NCI-H446 (cell line): Measurements from ENCODE around the gene HOXC11.

Experiments
- DNase-seq, 2 experiments: peaks; one replicate each; lab custom pipeline; 2025; lab: John Stamatoyannopoulos, UW

Gene HOXC11

DNA sequence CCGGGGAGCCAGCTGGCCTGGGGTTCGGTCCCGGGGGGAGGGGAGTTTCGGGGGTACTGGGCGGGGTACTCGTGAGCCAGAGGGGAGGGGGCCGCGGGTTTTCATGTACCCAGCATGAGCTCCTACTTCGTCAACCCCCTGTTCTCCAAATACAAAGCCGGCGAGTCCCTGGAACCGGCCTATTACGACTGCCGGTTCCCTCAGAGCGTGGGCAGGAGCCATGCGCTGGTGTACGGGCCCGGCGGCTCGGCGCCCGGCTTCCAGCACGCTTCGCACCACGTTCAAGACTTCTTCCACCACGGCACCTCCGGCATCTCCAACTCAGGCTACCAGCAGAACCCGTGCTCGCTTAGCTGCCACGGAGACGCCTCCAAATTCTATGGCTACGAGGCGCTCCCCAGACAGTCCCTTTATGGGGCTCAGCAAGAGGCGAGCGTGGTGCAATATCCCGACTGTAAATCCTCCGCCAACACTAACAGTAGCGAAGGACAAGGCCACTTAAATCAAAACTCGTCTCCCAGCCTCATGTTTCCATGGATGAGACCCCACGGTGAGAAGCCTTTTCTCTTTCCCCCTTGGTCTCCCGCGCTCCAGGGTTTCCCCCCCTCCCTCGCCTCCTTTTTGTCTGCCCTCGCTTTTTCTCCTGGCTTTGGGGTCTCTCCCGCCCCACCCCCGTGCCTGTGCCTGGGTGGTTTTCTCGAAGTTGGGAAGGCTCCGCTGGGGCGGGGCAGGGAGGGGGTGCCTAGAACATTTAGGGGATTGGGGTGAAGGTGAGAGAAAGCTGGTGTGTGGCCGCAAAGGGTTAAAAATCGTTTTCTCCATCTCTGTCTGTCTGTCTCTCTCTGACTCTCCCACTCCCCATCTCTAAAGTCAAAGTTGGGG, 36.5 kb downstream of the HOXC11 start:
- DNase-seq: peak in 1 of 2 experiments; percentile 15

GRCh38 chr12:54010053-54010971, 37.4 kb downstream of the HOXC11 start:
- no peak for DNase-seq

DNA sequence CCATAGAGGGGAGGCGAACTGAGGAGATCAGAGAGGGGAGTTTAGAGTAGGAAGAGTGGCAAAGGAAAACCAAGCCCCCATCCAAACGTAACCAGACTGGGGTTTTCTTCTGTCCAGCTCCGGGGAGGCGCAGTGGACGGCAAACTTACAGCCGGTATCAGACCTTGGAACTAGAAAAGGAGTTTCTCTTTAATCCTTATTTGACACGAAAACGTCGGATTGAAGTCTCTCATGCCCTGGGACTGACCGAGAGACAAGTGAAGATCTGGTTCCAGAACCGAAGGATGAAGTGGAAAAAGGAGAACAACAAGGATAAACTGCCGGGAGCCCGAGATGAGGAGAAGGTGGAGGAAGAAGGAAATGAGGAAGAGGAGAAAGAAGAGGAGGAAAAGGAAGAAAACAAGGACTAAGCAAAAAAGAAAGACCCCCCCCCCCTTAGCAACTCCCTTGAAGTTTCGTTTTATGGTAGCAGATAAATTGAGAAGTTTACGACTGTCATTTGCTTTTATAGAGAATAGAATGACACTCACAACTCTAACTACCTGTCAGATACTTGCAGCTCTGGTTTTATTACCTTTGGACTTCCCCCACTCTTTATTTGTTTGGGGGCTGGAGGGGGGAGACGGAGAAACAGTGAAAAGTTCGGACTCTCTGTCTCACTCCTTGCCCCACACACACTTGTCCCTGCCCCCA, 38.2 kb downstream of the HOXC11 start:
- DNase-seq: no peak

GRCh38 chr12:54011665-54012532, 39.0 kb downstream of the HOXC11 start:
- no peak for DNase-seq

- DNase-seq: no peak
These were observed 39.9 kb downstream of the HOXC11 start for GRCh38 chr12:54012631-54013409.

DNA sequence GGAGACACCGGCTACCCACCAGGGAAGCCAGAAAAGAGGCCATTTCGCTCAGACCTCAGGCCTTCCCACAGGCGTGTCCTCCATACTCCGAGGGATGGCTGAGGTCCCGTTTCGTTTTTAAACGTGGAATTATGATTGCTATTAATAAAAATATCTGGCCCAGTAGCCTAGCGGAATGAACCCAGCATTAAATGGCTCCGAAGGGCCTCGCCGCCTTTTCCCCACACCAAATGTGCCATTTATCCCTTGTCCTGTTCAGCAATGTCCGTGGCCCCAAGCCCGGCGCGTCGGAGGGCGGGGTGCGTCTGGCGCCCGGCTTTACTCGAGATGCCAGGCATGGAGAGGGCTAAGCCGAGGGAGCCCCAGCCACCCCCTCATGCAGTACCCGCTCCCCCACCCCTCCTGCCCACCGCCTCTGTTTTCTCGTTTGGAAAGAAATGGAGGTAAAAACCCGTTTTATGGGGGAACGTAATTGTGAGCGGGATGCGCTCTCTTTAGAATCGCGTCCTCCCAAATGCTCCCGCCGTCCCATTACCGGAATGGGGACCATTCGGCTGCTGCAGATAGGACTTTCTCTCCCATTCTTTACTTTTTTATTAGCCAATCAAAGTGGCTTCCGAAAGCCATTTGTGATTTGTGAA, 41.6 kb downstream of the HOXC11 start:
- no peak for DNase-seq

DNA sequence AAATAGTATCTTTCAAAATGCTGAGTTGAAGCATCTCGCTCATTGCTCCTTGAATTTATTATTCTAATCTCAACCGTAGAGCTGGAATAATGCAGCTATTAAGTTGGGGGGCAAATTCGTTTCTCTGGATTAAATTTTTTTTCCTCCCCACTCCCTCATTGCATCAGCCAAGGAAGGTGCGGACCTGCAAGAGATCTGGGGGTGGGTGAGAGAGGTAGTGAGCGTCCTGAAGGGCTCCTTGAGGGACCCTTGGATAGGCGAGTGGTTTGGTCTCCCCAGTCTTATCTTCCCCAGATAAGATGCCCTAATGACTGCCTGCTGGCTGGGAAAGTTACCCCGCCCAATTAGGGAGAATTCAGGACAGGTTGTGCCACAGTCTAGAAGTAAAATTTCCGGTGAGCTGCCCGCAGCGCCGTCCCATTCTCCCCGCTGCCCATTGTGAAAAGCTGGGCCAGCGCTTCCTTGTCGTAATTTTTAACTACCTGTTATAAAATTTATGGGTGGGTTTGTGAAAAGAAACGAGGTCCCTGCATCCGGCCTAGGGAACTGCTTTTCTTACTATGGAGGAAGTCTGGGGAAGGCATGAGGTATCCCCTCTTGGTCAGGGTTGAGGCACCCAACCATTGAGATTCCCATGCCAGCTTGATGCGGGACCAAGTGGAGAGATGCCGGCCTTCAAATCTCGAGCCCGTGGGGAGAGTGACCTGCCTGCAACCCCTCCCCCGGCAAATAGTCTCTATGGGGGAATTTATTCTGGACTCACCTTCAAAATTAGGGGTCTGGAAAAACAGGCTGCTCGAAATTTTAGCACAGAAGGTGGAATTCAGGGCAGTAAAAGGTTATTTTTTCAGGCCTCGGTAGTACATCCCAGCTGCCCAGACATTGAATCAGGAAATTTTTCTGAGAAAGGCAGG, 42.3 kb downstream of the HOXC11 start:
- DNase-seq: no peak

GRCh38 chr12:54016051-54016450, 43.1 kb downstream of the HOXC11 start:
- DNase-seq: no peak

DNA sequence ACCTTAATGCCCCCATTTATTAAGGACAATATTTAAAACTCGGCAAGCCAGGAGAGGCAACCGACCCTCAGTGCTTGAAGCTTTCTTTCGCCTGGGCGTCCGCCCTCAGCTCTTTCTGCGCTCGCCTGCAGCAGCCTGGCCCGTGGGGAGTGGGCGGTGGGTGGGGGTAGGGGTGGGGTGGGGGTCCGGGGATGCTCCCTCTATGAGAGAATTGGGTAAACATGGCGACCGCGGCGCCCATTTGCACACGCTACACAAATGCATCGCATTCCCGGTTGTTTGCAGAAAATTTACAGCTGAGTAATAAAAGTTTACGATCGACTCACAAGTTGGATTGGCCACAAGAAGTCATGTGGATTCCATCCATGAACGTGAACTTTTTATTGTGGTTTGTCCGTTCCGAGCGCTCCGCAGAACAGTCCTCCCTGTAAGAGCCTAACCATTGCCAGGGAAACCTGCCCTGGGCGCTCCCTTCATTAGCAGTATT, 43.6 kb downstream of the HOXC11 start:
- peak; percentile 25 to 67 for DNase-seq

- peak; percentile 71 to 79 for DNase-seq
These were observed 44.3 kb downstream of the HOXC11 start for GRCh38 chr12:54017027-54017788.

DNA sequence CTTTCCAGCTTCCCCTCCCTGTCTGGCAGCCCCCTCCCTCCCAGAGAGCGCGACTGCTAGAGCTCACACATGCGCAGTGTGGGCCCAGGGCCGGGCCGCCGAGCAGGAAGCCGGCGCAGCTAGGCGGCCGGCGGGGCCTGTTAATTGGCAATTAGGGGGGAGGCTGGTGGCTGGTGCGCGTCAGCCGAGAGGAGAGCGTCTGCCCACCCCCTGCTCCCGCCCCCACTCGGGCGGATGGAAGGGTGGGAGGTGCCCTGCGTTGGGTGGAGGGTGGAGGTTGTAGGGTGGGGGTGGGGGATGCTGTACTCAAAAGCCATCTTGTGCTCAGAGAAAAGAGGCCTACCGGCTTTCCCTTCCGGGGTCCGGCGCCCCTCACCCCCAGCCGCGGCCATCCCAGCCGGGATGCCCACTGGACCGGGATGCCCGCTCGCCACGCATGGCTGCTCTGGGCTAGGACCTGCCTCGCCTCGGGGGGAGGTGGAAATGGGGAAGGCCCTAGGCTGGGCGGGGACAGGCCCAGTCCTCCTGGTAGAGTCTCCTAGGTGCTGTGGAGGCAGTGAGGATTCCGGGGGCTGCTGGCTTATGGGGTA, 45.0 kb downstream of the HOXC11 start:
- peak; percentile 95 to 97 for DNase-seq

DNA sequence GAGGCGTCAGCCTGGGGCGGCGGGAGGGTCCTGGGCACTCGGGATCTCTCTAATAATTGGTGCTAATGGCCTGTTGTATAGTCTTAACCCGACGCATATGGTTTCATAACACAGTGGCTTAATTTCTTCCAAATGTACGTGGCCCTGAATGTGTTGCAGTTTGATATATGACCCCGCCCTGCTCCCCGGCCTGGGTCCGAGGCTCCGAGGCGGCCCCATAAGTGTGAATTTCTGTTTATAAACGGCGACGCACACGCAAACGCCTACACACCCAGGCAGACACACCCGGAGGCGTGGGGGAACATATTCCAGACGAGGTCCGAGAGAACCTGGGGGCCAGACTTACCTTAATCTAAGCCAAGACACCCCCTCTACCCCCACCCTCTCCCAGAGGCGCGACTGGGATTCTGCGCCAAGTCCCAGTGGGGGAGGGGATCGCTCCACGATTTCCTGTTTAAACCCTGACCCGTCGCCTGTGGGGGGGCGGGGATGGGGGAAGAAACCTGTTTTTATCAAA, 45.6 kb downstream of the HOXC11 start:
- no peak for DNase-seq

DNA sequence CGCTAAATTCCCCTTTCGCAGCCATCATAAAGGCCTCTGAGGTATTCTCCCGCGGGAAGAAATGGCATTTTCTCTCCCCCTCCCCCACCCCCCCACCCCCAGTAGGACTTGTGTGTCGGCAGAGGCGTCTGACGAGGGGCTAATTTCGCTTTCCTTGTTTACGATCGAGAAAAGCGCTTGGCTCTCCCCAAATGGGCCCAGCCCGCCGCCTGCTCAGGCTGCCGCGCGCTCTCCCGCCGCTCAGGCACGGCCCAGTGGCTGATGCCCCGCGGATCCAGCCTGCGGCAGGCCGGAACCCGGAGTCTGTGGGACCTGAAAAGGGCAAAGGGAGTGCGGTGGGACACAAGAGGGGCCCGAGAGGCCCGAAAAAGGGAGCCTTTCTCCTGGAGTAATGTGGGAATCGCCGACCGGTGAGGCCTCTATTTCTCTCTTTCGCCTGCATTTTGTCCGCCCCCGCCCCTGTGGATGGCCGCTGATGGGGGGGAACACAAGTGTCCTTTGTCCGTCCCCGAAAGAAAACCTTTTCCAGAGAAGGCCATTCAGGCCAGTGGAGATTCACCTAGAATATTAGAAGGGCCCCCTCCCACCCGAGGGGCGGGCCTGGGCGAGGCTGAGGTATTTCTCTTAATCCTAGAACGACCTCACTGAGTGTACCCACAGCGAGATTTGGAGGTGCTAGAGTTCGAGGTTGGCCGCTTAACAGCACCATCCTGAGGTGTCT, 46.3 kb downstream of the HOXC11 start:
- DNase-seq: no peak

GRCh38 chr12:54019924-54020590, 47.1 kb downstream of the HOXC11 start:
- no peak for DNase-seq

- DNase-seq: no peak
These were observed 47.9 kb downstream of the HOXC11 start for GRCh38 chr12:54020591-54021405.
